CD4-positive, alpha-beta T cell treated with Interleukin-4 for 4 hours (primary cell): ENCODE data around the gene GLRX2.
"Not testable (repeated sequence)": the region's sequence is repeated elsewhere in the genome, so short reads cannot be mapped to it uniquely, and the experiment has no call there.

Source experiments
- DNase-seq: peaks from one replicate; pipeline ENCODE4 v3.0.0-alpha.2; 2020

GLRX2 gene

DNA sequence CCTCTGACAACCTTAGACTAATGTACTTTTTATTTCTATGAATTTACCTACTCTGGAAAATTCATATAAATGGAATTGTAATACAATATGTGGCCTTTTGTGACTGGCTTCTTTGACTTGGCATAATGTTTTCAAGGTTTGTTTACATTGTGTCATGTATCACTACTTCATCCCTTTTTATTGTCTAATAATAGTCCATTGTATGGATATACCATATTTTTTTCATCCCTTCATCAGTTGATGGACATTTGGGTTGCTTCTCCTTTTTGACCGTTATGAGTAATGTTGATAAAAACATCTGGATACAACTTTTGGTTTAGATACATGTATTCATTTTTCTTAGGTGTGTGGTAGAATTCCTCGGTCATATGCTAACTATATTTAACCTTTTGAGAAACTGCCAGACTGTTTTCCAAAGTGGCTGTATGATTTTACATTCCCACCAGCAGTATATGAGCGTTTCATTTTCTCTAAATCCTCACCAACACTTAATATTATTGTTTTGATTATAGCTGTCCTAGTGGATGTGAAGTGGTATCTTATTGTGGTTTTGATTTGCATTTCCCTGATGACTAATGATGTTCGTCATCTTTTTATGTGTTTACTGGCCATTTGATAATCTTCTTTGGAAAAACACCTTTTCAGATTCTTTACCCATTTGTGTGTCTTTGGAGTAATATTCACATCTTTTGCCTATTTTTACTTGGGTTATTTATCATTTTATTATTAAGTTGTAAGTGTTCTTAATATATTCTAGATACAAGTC is 42.3 kb downstream of the GLRX2 start:
- peak; percentile 43 for DNase-seq

GRCh38 chr1:193060938-193061337 is 44.3 kb downstream of the GLRX2 start:
- peak; percentile 14 for DNase-seq

- DNase-seq: no peak
Measured at GRCh38 chr1:193060406-193060805, 44.8 kb downstream of the GLRX2 start.

DNA sequence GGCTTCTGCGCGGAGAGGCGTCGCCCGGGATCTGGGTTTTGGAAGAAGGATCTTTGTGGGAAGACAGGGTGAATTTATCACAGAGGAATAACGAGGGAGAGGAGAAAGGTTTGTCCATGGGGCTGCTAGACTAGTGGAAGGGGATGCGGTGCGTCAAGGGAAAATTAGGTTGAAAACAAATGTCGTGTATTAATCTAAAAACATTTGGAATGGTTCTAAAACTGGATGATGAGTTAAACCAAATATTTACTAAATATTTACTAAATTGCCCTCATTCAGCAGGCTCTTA is 45.2 kb downstream of the GLRX2 start:
- DNase-seq: no peak

GRCh38 chr1:193059282-193060114 is 45.7 kb downstream of the GLRX2 start, which contains the start of the genes RO60 and UCHL5:
Gene RO60, plus strand, starts transcription at chr1:193059612. Its CDS starts 9,443 bp downstream, at chr1:193069055.
Gene UCHL5, minus strand, starts transcription at chr1:193059360. Its CDS starts 100 bp downstream, at chr1:193059260.
- DNase-seq: peak; percentile 97

- peak; percentile 59 for DNase-seq
Measured at GRCh38 chr1:193058529-193059281, 46.5 kb downstream of the GLRX2 start.

DNA sequence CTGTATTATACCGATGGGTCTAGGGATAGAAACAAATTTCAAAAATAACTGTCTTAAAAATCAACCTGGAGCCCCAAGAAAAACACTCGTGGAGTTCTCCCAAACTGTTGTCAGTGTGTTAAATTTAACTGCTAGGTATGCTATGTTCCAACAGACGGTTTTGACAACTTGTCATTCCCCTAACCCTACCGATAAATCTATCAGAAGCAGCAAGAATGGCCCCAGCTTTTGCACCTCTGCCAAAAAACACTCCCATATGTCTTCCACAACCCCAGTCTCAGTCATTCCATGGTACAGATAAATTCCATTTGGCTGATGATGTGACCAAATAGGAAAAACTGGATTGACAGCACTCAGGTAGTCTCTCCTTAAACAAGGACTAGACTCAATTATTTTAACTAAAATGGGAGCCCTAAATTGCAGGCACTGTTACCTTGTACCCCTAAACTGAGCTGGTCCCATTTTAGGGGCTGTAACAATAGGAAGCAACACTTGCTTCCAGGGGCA is 51.0 kb downstream of the GLRX2 start:
- DNase-seq: no peak

DNA sequence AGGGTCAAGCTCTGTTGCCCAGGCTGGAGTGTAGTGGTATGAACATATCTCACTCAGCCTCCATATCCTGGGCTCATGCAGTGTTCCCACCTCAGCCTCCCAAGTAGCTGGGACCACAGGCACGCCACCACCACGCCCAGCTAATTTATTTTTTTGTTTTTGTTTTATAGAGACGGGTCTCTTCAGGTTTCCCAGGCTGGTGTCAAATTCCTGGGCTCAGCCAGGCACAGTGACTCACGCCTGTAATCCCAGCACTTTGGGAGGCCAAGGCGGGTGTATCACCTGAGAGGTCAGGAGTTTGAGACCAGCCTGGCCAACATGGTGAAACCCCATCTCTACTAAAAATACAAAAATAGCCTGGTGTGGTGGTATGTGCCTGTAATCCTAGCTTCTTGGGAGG is 56.3 kb downstream of the GLRX2 start:
- not testable (repeated sequence) for DNase-seq
